Liver (tissue), 3 donors: ENCODE measurements around the gene ALDH1B1.

ENCODE experiments used
- EGR1 ChIP-seq, 2 donors: IDR thresholded peaks; 2 replicates each; pipeline ENCODE4 v1.6.1; 2016 to 2018; ENCODE audit warnings: antibody characterized with exemption in 2 of 2, low read depth in 2 of 2
- FOXA2 ChIP-seq: IDR thresholded peaks from 2 replicates; pipeline ENCODE4 v1.6.1; 2016; ENCODE audit warnings: antibody characterized with exemption
- JUND ChIP-seq, 2 donors: IDR thresholded peaks; 2 replicates each; pipeline ENCODE4 v1.6.1; 2016; ENCODE audit warnings: antibody characterized with exemption in 2 of 2
- RAD21 ChIP-seq, 2 donors: IDR thresholded peaks; 2 replicates each; pipeline ENCODE4 v1.6.1; 2016; ENCODE audit warnings: antibody characterized with exemption in 2 of 2, mild to moderate bottlenecking in 2 of 2
- SP1 ChIP-seq: IDR thresholded peaks from 2 replicates; pipeline ENCODE4 v1.6.1; 2018; ENCODE audit warnings: antibody characterized with exemption, mild to moderate bottlenecking
- TAF1 ChIP-seq: conservative IDR thresholded peaks from 2 replicates; pipeline ENCODE4 v1.6.1; 2016; ENCODE audit warnings: antibody characterized with exemption, mild to moderate bottlenecking
- YY1 ChIP-seq: IDR thresholded peaks from 2 replicates; pipeline ENCODE4 v1.6.1; 2016; ENCODE audit warnings: antibody characterized with exemption, mild to moderate bottlenecking
- TF ChIP-seq, protein P1 (sequence below): fragments of 150-350 bp; IDR thresholded peaks from 2 replicates; pipeline ENCODE4 v1.5.1; 2017; ENCODE audit warnings: improper control_type of control experiment, low read depth, low read length; ENCODE audit not compliant: missing input control
- TF ChIP-seq, protein P2 (sequence below): IDR thresholded peaks from 2 replicates; pipeline ENCODE4 v1.6.1; 2016; ENCODE audit warnings: antibody characterized with exemption, mild to moderate bottlenecking
- TF ChIP-seq, protein P3 (sequence below): IDR thresholded peaks from 2 replicates; pipeline ENCODE4 v1.6.1; 2016; ENCODE audit warnings: antibody characterized with exemption
- TF ChIP-seq, protein P4 (sequence below): IDR thresholded peaks from 2 replicates; pipeline ENCODE4 v1.6.1; 2016; ENCODE audit warnings: antibody characterized with exemption
- donor health status: healthy.
- donor health status: healthy.

DNA sequence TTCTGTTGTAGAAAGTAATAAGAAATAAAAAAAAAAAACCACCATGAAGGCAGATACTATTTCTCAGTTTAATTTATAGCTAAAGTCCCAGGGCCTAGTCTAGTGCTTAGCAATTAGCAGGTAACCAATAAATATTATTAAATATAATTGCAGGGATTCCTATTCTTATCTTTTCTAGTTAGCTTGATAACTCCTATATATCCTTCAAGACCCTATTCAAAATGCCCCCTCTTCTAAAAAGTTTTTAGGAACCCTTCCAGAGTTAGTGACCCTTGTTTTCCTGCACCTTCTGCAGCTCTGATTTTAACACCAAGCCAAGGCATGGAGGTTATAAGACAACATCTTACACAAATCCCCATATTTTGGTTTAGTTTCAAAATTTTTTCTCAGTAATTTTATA, 24.6 kb upstream of the ALDH1B1 start:
- TF ChIP-seq EGR1 (IDR thresholded peaks at IDR 0.05; ENCODE audit: low read depth in 2 of 2): no peak
- TF ChIP-seq, protein P1, sequence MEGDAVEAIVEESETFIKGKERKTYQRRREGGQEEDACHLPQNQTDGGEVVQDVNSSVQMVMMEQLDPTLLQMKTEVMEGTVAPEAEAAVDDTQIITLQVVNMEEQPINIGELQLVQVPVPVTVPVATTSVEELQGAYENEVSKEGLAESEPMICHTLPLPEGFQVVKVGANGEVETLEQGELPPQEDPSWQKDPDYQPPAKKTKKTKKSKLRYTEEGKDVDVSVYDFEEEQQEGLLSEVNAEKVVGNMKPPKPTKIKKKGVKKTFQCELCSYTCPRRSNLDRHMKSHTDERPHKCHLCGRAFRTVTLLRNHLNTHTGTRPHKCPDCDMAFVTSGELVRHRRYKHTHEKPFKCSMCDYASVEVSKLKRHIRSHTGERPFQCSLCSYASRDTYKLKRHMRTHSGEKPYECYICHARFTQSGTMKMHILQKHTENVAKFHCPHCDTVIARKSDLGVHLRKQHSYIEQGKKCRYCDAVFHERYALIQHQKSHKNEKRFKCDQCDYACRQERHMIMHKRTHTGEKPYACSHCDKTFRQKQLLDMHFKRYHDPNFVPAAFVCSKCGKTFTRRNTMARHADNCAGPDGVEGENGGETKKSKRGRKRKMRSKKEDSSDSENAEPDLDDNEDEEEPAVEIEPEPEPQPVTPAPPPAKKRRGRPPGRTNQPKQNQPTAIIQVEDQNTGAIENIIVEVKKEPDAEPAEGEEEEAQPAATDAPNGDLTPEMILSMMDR: no peak
- TF ChIP-seq YY1: no peak
- TF ChIP-seq FOXA2: no peak
- TF ChIP-seq, protein P2, sequence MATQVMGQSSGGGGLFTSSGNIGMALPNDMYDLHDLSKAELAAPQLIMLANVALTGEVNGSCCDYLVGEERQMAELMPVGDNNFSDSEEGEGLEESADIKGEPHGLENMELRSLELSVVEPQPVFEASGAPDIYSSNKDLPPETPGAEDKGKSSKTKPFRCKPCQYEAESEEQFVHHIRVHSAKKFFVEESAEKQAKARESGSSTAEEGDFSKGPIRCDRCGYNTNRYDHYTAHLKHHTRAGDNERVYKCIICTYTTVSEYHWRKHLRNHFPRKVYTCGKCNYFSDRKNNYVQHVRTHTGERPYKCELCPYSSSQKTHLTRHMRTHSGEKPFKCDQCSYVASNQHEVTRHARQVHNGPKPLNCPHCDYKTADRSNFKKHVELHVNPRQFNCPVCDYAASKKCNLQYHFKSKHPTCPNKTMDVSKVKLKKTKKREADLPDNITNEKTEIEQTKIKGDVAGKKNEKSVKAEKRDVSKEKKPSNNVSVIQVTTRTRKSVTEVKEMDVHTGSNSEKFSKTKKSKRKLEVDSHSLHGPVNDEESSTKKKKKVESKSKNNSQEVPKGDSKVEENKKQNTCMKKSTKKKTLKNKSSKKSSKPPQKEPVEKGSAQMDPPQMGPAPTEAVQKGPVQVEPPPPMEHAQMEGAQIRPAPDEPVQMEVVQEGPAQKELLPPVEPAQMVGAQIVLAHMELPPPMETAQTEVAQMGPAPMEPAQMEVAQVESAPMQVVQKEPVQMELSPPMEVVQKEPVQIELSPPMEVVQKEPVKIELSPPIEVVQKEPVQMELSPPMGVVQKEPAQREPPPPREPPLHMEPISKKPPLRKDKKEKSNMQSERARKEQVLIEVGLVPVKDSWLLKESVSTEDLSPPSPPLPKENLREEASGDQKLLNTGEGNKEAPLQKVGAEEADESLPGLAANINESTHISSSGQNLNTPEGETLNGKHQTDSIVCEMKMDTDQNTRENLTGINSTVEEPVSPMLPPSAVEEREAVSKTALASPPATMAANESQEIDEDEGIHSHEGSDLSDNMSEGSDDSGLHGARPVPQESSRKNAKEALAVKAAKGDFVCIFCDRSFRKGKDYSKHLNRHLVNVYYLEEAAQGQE: no peak
- TF ChIP-seq, protein P3, sequence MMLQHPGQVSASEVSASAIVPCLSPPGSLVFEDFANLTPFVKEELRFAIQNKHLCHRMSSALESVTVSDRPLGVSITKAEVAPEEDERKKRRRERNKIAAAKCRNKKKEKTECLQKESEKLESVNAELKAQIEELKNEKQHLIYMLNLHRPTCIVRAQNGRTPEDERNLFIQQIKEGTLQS: no peak
- no peak for TF ChIP-seq RAD21 (IDR thresholded peaks at IDR 0.05)
- TF ChIP-seq, protein P4, sequence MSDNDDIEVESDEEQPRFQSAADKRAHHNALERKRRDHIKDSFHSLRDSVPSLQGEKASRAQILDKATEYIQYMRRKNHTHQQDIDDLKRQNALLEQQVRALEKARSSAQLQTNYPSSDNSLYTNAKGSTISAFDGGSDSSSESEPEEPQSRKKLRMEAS: no peak
- TF ChIP-seq SP1: no peak
- no peak for TF ChIP-seq JUND (IDR thresholded peaks at IDR 0.05)
- no peak for TF ChIP-seq TAF1
